ENCODE data around the gene FAM13A.
"Not testable (repeated sequence)": the region's sequence is repeated elsewhere in the genome, so short reads cannot be mapped to it uniquely, and the experiment has no call there.

FAM13A gene

DNA sequence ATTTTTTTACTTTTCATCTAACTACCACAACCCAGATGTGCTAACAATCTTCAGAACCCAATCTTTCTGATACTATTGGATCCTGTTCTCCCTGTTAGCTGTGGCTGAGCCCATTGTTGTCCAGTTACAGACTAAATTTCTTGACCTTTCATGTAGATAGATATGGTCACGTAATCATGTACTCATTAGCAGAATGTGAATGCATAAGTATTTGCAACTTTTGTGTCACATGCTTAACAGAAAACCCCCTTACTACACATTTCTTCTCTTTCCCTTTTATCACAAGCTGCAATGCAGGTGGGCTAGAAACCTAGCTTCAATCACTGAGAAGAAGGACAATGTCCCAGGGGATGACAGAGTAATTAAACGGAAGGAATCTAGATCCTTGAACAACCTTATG lies 13.1 kb upstream of the FAM13A start:
- H3K36me3 ChIP-seq (ENCODE audit: control insufficient read depth in 5 of 5, insufficient read depth in 5 of 5, low read length in 5 of 5), result no peaks in the 10 kb centered on the region
- H3K9ac ChIP-seq (ENCODE audit: low read length in 5 of 5), result no peak overlapping the region
- no peaks in the 10 kb centered on the region for H3K4me1 ChIP-seq (ENCODE audit: control insufficient read depth in 5 of 5, insufficient read depth in 5 of 5, low read length in 5 of 5)
- no peak overlapping the region for H3K27ac ChIP-seq (ENCODE audit: low read depth, low read length)
- H3K4me3 ChIP-seq (ENCODE audit: low read depth in 1 of 5, low read length in 5 of 5), result no peak overlapping the region
- no peaks in the 10 kb centered on the region for H3K9me3 ChIP-seq (ENCODE audit: control insufficient read depth in 5 of 5, low read length in 5 of 5)
- peaks cover 0 to 3% (median 0%) of the 10 kb centered on the region in 5 donors for H3K27me3 ChIP-seq (ENCODE audit: control insufficient read depth in 5 of 5, insufficient read depth in 4 of 5, low read length in 5 of 5)

DNA sequence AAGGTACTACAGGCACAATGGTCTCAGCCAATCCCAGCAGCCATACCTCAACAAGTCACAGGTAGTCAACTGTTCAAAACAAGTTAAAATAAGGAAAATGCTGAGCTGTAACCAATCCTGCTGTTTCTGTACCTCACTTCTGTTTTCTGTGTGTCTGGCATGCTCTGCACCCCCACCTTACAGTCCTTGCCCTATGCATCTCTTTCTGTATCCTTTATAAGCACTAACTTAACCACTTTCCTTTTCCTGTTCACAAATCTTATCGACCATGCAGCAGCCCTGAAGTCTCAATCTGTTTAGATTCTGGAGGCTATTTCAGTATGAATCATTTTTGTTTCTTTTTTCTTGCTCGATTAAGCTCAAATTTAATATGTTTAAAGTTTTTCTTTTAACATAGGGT lies 12.5 kb upstream of the FAM13A start:
- Histone ChIP-seq H3K27ac (ENCODE audit: low read depth, low read length) (no peak overlapping the region), H3K27me3 (ENCODE audit: control insufficient read depth in 5 of 5, insufficient read depth in 4 of 5, low read length in 5 of 5) (peaks cover 0 to 3% (median 0%) of the 10 kb centered on the region in 5 donors), H3K4me1 (ENCODE audit: control insufficient read depth in 5 of 5, insufficient read depth in 5 of 5, low read length in 5 of 5) (no peaks in the 10 kb centered on the region), H3K4me3 (ENCODE audit: low read depth in 1 of 5, low read length in 5 of 5) (no peak overlapping the region), H3K36me3 (ENCODE audit: control insufficient read depth in 5 of 5, insufficient read depth in 5 of 5, low read length in 5 of 5) (no peaks in the 10 kb centered on the region), H3K9me3 (ENCODE audit: control insufficient read depth in 5 of 5, low read length in 5 of 5) (no peaks in the 10 kb centered on the region), H3K9ac (ENCODE audit: low read length in 5 of 5) (no peak overlapping the region)

DNA sequence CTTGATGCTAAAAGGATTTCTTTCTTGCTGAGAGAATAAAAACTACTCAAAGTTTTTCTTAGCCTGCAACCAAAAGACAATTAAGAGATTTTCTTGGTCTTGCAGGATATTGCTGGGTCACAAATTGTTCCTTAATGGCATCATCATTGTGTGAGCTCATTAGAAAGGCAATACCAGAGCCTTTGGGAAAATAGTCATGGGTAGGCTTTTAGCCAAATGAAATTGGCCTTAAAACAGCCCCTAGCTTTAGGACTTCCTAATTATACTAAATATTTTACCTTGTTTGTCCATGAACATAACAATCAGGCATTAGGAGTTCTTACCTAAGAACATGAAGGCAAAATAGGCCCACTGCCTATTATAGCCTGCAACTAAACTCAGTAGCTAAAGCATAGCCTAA lies 10.4 kb upstream of the FAM13A start:
- Histone ChIP-seq H3K4me1 (ENCODE audit: control insufficient read depth in 5 of 5, insufficient read depth in 5 of 5, low read length in 5 of 5) (no peaks in the 10 kb centered on the region), H3K9ac (ENCODE audit: low read length in 5 of 5) (no peak overlapping the region), H3K4me3 (ENCODE audit: low read depth in 1 of 5, low read length in 5 of 5) (no peak overlapping the region)

DNA sequence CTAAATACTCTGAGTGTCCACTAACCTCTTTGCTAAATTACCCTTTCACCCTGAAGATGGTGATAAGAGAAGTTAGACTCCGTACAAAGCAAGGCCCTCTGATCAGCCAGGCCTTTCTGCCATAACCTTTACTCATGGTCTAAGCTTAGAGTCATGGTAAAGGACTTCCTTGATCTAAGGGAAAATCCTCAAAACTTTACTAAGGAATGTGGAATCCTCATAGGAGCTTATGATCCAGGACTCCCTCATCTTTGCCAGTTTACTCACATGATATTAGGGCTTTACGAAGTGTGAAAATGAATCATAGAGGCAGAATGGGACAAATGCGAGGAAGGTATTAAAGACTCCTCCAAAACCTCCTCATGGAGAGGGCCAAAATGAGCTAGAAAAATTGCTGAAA lies 7.9 kb upstream of the FAM13A start:
- Histone ChIP-seq H3K4me3 (ENCODE audit: low read depth in 1 of 5, low read length in 5 of 5) (no peak overlapping the region), H3K27ac (ENCODE audit: low read depth, low read length) (no peak overlapping the region), H3K27me3 (ENCODE audit: control insufficient read depth in 5 of 5, insufficient read depth in 4 of 5, low read length in 5 of 5) (no peaks in the 10 kb centered on the region), H3K9ac (ENCODE audit: low read length in 5 of 5) (no peak overlapping the region), H3K9me3 (ENCODE audit: control insufficient read depth in 5 of 5, low read length in 5 of 5) (peaks cover 0 to 3% (median 0%) of the 10 kb centered on the region in 5 donors), H3K4me1 (ENCODE audit: control insufficient read depth in 5 of 5, insufficient read depth in 5 of 5, low read length in 5 of 5) (no peaks in the 10 kb centered on the region), H3K36me3 (ENCODE audit: control insufficient read depth in 5 of 5, insufficient read depth in 5 of 5, low read length in 5 of 5) (no peaks in the 10 kb centered on the region)

More for the DNA sequence above, 10.4 kb upstream of the FAM13A start:
- Histone ChIP-seq H3K9me3 (ENCODE audit: control insufficient read depth in 5 of 5, low read length in 5 of 5) (no peaks in the 10 kb centered on the region), H3K36me3 (ENCODE audit: control insufficient read depth in 5 of 5, insufficient read depth in 5 of 5, low read length in 5 of 5) (no peaks in the 10 kb centered on the region), H3K27ac (ENCODE audit: low read depth, low read length) (no peak overlapping the region), H3K27me3 (ENCODE audit: control insufficient read depth in 5 of 5, insufficient read depth in 4 of 5, low read length in 5 of 5) (peaks cover 0 to 3% (median 0%) of the 10 kb centered on the region in 5 donors)

DNA sequence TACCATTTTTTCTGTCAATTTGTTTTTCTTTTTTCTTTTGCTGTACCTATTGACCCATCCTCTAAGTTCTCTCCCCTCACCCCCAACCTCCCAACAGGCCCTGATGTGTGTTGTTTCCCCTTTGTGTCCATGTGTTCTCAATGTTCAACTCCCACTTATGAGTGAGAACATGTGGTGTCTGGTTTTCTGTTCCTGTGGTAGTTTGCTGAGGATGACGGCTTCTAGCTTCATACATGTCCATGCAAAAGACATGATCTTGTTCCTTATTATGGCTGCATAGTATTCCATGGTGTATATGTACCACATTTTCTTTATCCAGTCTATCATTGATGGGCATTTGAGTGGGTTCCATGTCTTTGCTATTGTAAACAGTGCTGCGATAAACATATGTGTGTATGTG lies 859 bp upstream of the FAM13A start:
- H3K27ac ChIP-seq (ENCODE audit: low read depth, low read length); H3K4me3 ChIP-seq (ENCODE audit: low read depth in 1 of 5, low read length in 5 of 5); H3K9ac ChIP-seq (ENCODE audit: low read length in 5 of 5); H3K36me3 ChIP-seq (ENCODE audit: control insufficient read depth in 5 of 5, insufficient read depth in 5 of 5, low read length in 5 of 5); H3K9me3 ChIP-seq (ENCODE audit: control insufficient read depth in 5 of 5, low read length in 5 of 5); H3K27me3 ChIP-seq (ENCODE audit: control insufficient read depth in 5 of 5, insufficient read depth in 4 of 5, low read length in 5 of 5): not testable (repeated sequence)
- H3K4me1 ChIP-seq (ENCODE audit: control insufficient read depth in 5 of 5, insufficient read depth in 5 of 5, low read length in 5 of 5), result peaks cover 0 to 26% (median 9%) of the 10 kb centered on the region in 5 donors

DNA sequence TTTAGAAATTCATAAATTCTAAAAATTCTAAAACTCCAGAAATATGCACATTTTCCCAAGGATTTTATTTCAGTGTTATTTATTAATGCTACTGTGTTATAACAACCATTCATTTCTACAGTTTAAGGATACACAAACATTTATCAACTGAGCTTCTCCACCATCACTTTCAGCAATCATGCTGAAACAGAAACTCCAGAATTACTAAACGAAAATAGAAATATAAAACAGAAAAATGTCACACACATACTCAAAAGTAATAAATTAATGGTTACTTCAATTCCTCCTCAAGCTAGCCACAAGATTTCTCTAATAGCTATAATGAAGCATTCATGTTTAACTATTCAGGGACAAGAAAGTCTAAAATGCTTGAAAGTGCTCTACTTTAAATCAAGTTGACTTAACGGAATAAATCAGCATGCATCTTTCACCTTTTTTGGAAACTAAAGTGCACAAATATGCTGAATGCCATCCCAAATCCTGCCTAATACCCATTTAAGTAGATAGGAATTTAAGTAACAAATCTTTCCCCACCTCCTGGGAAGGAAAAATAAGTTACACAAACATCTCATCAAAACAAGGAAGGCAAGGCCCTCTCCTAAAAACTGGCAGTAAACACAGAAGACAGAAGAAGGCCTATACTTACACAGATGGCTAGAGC lies 563 bp downstream of the FAM13A start:
- H3K9ac ChIP-seq (ENCODE audit: low read length in 5 of 5), result peak overlapping the region in 4 of 5 donors; percentile 43 to 84 (median 56)

DNA sequence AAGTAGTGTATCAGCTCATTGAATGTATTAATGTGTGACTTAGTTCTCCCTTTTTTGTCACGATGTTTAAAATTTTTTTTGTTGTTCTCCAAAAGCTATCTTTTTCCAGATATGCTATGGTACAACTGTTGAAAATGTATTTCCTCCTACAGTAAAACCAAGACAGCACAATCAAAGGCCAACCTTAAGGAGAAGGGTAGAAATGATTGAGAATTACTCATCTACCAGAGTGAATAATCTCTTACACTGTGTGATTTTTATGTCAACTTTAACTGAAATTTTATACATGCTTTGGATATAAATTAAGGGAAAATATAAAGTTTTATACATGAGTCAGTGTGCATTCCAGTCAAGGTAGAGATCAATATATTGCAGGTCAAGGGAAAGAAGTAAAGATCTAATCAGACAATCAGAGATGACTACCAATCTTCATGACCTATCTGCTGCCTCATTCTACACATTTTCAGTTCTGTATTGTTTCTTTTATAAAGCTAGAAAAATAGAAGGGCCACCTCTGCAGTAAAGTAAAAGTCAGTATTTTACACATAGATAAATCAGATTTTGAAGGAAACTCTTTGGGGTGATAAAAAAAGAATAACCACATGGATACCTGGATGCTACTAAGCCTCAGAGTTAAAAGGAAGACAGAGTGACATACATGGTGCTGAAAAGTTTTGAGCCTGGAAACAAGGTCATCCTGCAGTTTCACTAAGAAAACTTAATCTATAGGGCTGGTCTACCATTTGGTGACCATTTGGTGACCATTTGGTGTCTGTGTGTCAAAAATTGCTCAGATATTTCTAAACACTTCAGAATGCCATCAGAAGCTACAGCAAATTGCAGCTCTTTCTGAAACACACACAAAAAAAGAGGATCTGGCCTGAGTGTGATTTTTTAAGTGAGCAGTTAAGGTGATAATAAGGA lies 1.6 kb downstream of the FAM13A start:
- no peaks in the 10 kb centered on the region for H3K36me3 ChIP-seq (ENCODE audit: control insufficient read depth in 5 of 5, insufficient read depth in 5 of 5, low read length in 5 of 5)
- peak overlapping the region in 2 of 5 donors; percentile 15 to 24 for H3K9ac ChIP-seq (ENCODE audit: low read length in 5 of 5)
- H3K4me1 ChIP-seq (ENCODE audit: control insufficient read depth in 5 of 5, insufficient read depth in 5 of 5, low read length in 5 of 5), result peaks cover 0 to 26% (median 9%) of the 10 kb centered on the region in 5 donors
- H3K27me3 ChIP-seq (ENCODE audit: control insufficient read depth in 5 of 5, insufficient read depth in 4 of 5, low read length in 5 of 5), result no peaks in the 10 kb centered on the region
- peak overlapping the region in 1 of 5 donors; percentile 12 for H3K4me3 ChIP-seq (ENCODE audit: low read depth in 1 of 5, low read length in 5 of 5)
- H3K9me3 ChIP-seq (ENCODE audit: control insufficient read depth in 5 of 5, low read length in 5 of 5), result peaks cover 0 to 3% (median 0%) of the 10 kb centered on the region in 5 donors
- no peak overlapping the region for H3K27ac ChIP-seq (ENCODE audit: low read depth, low read length)

More for the DNA sequence above, 563 bp downstream of the FAM13A start:
- Histone ChIP-seq H3K9me3 (ENCODE audit: control insufficient read depth in 5 of 5, low read length in 5 of 5) (peaks cover 0 to 3% (median 0%) of the 10 kb centered on the region in 5 donors), H3K4me1 (ENCODE audit: control insufficient read depth in 5 of 5, insufficient read depth in 5 of 5, low read length in 5 of 5) (peaks cover 0 to 26% (median 9%) of the 10 kb centered on the region in 5 donors), H3K36me3 (ENCODE audit: control insufficient read depth in 5 of 5, insufficient read depth in 5 of 5, low read length in 5 of 5) (no peaks in the 10 kb centered on the region), H3K27ac (ENCODE audit: low read depth, low read length) (peak overlapping the region; percentile 75), H3K27me3 (ENCODE audit: control insufficient read depth in 5 of 5, insufficient read depth in 4 of 5, low read length in 5 of 5) (no peaks in the 10 kb centered on the region), H3K4me3 (ENCODE audit: low read depth in 1 of 5, low read length in 5 of 5) (peak overlapping the region; percentile 54 to 81 (median 58))

DNA sequence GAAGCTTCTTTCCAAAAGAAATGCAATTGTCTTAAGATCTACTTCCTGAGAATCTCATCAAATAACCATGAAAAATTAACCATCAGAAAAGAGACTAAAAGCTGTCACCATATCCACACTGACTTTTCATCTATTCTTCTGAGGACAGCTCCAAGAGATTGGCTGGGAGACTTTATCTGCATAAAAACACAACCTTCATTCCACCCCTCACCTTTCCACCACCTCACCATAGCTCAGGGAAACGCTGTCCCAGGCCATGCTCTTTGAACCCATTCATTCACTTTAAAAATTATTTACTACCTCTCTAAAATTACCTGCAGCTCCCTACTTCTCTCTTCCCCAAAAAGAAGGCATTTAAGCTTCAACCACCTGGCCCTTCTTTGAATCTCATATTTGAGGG lies 2.4 kb downstream of the FAM13A start:
- Histone ChIP-seq H3K36me3 (ENCODE audit: control insufficient read depth in 5 of 5, insufficient read depth in 5 of 5, low read length in 5 of 5) (no peaks in the 10 kb centered on the region), H3K27ac (ENCODE audit: low read depth, low read length) (no peak overlapping the region), H3K4me1 (ENCODE audit: control insufficient read depth in 5 of 5, insufficient read depth in 5 of 5, low read length in 5 of 5) (peaks cover 0 to 26% (median 9%) of the 10 kb centered on the region in 5 donors), H3K9ac (ENCODE audit: low read length in 5 of 5) (no peak overlapping the region), H3K4me3 (ENCODE audit: low read depth in 1 of 5, low read length in 5 of 5) (no peak overlapping the region), H3K27me3 (ENCODE audit: control insufficient read depth in 5 of 5, insufficient read depth in 4 of 5, low read length in 5 of 5) (no peaks in the 10 kb centered on the region), H3K9me3 (ENCODE audit: control insufficient read depth in 5 of 5, low read length in 5 of 5) (peaks cover 0 to 3% (median 0%) of the 10 kb centered on the region in 5 donors)

DNA sequence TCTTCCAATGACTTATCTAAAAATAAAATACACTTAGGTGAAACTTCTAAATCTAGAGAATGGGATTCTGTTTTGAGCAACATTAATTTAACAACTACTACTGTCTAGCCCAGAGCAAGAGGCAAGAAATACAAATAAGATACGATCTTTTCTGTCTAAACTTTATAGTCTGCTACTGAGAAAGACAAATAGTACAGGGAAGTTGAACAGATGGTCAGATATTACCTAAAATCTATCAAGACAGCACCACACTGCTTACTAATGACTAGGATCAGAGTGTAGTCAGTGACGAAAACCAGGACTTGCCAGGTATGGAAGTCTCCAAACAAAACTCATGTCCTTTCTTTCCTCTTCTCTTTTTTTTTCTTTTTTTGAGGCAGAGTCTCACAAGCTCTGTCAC lies 7.1 kb downstream of the FAM13A start:
- Histone ChIP-seq H3K36me3 (ENCODE audit: control insufficient read depth in 5 of 5, insufficient read depth in 5 of 5, low read length in 5 of 5) (no peaks in the 10 kb centered on the region), H3K4me1 (ENCODE audit: control insufficient read depth in 5 of 5, insufficient read depth in 5 of 5, low read length in 5 of 5) (peaks cover 0 to 4% (median 0%) of the 10 kb centered on the region in 5 donors), H3K9me3 (ENCODE audit: control insufficient read depth in 5 of 5, low read length in 5 of 5) (peaks cover 0 to 3% (median 0%) of the 10 kb centered on the region in 5 donors), H3K27ac (ENCODE audit: low read depth, low read length) (no peak overlapping the region), H3K9ac (ENCODE audit: low read length in 5 of 5) (no peak overlapping the region), H3K4me3 (ENCODE audit: low read depth in 1 of 5, low read length in 5 of 5) (no peak overlapping the region), H3K27me3 (ENCODE audit: control insufficient read depth in 5 of 5, insufficient read depth in 4 of 5, low read length in 5 of 5) (no peaks in the 10 kb centered on the region)
